Adipocyte (in vitro differentiated cells): ENCODE data around the gene ACTN1.
A peak's percentile ranks its signal among the peaks of the same experiment; 100 is the strongest.

Source experiments
- DNase-seq: peaks from one replicate; pipeline ENCODE4 v3.0.0-alpha.2; 2015; ENCODE audit warnings: low read depth
- H3K27me3 ChIP-seq: replicated peaks from 2 replicates; pipeline ENCODE4 v1.7.0; 2013; ENCODE audit warnings: mild to moderate bottlenecking, low read length, moderate library complexity; ENCODE audit not compliant: control insufficient read depth, insufficient read depth
- H3K36me3 ChIP-seq: 2 replicates; pipeline ENCODE4 v1.7.0; 2013; ENCODE audit warnings: low read length, mild to moderate bottlenecking, moderate library complexity; ENCODE audit not compliant: control insufficient read depth, insufficient read depth, severe bottlenecking
- H3K4me1 ChIP-seq: 2 replicates; pipeline ENCODE4 v1.7.0; 2013; ENCODE audit warnings: mild to moderate bottlenecking, low read length, moderate library complexity; ENCODE audit not compliant: control insufficient read depth, insufficient read depth
- H3K4me3 ChIP-seq: 2 replicates; pipeline ENCODE4 v1.7.0; 2013; ENCODE audit warnings: mild to moderate bottlenecking, low read length, moderate library complexity
- H3K9ac ChIP-seq: 2 replicates; pipeline ENCODE4 v1.7.0; 2013; ENCODE audit warnings: mild to moderate bottlenecking, low read length, moderate library complexity
- H3K9me3 ChIP-seq: 2 replicates; pipeline ENCODE4 v1.7.0; 2013; ENCODE audit warnings: mild to moderate bottlenecking, low read length, moderate library complexity; ENCODE audit not compliant: control insufficient read depth

The ACTN1 gene

DNA sequence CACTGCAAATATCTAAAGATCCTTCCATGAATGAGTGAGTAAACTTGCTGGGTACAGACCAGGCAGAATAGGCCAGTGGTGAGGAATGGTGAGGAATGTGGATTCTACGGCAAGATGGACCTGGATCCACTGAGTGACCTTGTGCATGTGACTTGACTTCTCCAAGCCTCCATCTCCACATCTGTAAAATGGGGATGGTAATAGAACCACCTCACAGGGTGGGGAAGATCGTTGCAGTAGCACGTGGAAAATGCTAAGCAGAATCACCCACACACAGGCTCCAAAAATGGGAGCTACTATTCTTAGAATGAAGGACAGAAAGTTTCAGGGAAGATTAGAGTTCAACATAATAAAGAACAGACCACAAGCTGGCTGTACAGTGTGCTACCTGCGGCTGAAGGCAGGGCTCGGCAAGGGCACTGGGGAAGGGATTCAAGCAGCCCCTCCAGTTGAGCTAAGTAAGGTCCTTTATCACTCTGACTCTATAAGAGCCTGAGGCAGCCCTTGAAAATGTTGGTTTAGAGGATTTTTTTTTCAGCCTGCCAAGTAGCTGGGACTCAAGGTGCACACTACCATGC is 47.5 kb downstream of the ACTN1 start:
- no peaks in the 10 kb centered on the region for H3K4me1 ChIP-seq
- no peak overlapping the region for H3K4me3 ChIP-seq
- H3K27me3 ChIP-seq, result no peaks in the 10 kb centered on the region
- no peak overlapping the region for H3K9ac ChIP-seq
- no peak for DNase-seq
- H3K9me3 ChIP-seq, result no peaks in the 10 kb centered on the region
- H3K36me3 ChIP-seq, result peaks cover 25% of the 10 kb centered on the region

DNA sequence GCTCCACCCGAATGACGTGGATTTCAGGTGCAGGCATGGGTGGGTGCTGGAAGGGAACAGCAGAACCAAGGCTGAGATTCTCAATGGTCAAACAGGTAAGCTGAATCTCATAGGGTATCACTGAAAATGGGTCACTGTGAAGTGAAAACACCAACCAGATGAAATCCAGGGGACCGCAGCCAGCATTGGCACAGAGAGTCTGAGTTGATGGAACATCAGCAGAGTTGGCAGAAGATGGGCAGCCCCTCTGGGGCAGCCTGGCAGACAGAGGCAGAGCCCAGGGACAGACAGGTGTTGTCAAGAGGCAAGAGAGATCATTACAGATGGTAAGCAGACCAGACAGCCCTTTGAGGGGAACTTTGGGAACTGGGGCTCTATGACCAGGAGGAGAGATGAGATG is 48.0 kb downstream of the ACTN1 start:
- H3K9me3 ChIP-seq, result peaks cover 2% of the 10 kb centered on the region
- H3K27me3 ChIP-seq, result no peaks in the 10 kb centered on the region
- H3K4me3 ChIP-seq, result no peak overlapping the region
- DNase-seq, result no peak
- peaks cover 21% of the 10 kb centered on the region for H3K36me3 ChIP-seq
- no peaks in the 10 kb centered on the region for H3K4me1 ChIP-seq
- no peak overlapping the region for H3K9ac ChIP-seq

DNA sequence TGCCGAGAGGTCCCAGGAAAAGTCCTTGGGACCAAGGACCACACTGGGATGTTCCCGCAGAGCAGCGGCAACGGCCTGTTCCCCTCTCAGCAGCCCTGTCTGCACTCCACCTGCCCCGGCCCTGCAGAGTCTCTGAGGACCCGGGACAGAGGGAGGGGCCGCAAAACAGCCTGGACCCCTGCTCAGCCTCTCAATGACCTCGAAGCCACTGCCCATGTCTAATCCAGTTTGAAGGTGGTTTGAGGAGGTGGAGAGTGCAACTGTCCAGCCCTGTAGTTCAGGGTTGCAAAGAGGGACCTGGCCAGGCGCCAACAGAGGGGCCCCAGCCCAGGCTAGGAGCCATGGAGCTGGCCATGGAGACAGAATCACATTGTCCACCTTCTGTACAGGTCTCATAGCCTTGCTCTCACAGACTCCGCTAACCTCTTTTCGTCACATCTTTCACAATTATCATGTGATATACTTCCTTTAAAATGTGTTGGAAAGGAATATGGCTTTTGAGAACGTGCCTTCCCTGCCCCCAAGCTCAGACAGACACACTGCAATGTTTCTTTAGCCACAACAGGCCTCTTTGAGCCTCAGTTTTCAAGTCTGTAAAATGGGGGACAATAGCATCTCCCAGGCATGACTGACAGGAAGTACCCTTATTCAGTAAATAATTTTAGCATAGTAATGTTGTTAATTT is 49.3 kb downstream of the ACTN1 start:
- Histone ChIP-seq H3K4me3 (no peak overlapping the region), H3K27me3 (no peaks in the 10 kb centered on the region), H3K9ac (no peak overlapping the region), H3K36me3 (peaks cover 31% of the 10 kb centered on the region), H3K9me3 (peaks cover 4% of the 10 kb centered on the region), H3K4me1 (peaks cover 3% of the 10 kb centered on the region)
- DNase-seq, result no peak

DNA sequence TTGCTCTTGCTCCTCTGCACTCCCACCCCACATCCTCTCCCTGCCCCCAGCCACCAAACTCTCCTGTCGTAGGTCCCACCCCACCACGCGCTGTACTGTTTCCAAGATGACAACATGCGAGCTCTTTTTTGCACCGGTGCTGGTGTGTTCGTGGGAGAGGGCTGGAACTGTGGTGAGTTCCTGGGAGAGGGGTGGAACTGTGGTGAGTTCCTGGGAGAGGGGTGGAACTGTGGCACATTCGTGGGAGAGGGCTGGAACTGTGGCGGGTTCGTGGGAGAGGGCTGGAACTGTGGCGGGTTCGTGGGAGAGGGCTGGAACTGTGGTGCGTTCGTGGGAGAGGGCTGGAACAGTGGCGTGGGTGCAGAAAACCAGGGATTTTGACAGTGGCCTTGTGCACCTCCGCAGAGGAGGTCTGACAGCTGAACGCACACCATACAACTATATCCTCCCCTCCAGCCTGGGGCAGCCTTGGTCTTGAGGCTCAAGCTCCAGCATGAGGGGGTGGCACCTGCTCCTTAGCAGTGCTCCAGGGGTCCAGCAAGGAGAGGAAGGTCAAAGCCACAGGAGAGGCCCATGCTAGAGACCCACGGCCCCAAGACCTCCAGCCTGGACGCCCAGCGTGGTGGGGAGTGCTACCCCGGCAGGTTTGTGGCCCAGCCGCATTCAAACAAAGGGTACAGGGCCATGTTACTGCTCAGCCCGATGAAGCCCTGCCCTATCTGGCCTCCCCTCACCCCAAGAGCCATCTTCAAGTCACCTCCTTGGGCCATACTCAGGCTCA is 50.1 kb downstream of the ACTN1 start:
- peaks cover 11% of the 10 kb centered on the region for H3K4me1 ChIP-seq
- peaks cover 39% of the 10 kb centered on the region for H3K36me3 ChIP-seq
- H3K27me3 ChIP-seq, result no peaks in the 10 kb centered on the region
- DNase-seq, result no peak
- H3K9me3 ChIP-seq, result peaks cover 4% of the 10 kb centered on the region
- H3K4me3 ChIP-seq, result no peak overlapping the region
- no peak overlapping the region for H3K9ac ChIP-seq

DNA sequence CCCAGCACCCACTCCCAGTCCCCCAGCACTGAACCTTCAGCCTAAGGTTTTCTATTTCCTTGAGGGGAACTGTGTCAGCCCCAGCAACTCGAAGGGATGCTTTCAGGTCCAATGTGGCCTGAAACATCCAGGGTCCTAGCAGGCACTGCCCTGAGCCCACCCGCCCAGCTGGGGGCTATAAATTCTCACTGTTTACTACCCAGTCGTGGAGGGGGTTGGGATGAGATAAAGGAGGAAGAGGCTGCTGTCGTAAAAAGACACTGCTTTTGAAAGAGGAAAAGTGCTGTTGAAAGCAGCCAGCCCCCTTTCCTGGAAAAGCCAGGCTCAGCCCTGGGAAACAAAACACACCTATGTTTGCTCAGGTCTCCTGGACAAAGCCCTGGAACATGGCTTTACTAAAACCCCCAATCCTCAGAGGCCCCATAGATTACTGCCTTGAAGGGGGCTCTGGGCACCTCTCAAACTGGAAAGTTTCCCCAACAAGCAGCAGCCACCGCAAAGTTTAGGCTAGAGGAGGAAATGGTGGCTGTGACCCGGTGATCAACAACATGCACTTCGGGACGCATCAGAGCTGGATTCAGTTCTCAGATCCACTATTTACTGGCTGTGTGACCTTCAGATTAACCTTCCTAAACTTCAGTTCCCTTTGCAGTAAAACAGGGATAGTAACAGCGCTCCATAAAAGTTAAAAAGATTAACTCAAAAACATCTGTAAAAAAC is 51.0 kb downstream of the ACTN1 start:
- H3K9me3 ChIP-seq, result peaks cover 4% of the 10 kb centered on the region
- peaks cover 17% of the 10 kb centered on the region for H3K4me1 ChIP-seq
- no peaks in the 10 kb centered on the region for H3K27me3 ChIP-seq
- DNase-seq, result no peak
- no peak overlapping the region for H3K4me3 ChIP-seq
- peaks cover 42% of the 10 kb centered on the region for H3K36me3 ChIP-seq
- no peak overlapping the region for H3K9ac ChIP-seq

DNA sequence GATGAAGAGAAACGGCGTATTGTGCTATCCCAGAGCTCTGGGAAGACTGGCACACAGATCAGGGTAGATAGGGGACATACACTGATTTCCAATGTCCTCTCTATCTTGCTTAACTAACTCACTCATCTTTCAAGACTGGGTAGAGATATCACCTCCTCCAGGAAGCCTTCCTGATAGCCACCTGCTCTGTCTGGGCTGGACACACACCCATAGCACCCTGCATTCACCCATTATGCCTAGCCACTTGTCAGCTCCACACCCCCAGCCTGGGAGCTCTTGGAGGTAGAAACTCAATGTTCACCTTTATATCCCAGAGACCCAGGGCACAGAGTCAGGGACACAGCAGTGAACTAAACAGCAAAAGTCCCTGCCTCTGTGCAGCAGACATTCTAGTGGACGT is 52.0 kb downstream of the ACTN1 start:
- DNase-seq, result no peak
- Histone ChIP-seq H3K4me1 (peaks cover 24% of the 10 kb centered on the region), H3K9me3 (peaks cover 4% of the 10 kb centered on the region), H3K4me3 (no peak overlapping the region), H3K27me3 (no peaks in the 10 kb centered on the region), H3K36me3 (peaks cover 52% of the 10 kb centered on the region), H3K9ac (no peak overlapping the region)

DNA sequence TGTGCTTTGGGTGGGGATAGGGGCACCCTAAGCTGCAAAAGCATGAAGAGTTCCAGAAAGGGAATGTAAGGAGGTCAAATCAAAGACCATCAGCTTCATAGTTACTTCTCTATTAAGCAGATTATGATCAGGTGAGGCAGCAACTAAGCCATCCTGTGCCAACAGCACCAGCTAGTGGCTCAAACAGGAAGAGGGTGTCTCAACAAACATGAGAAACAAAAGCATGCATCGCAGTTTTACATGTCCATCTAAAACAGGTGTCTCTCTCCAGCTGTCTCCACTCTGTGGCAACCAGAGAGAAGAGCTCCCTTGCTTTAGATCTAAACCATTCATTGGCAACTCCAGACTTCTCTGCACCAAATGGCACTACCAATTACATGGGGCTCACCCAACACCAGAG is 52.9 kb downstream of the ACTN1 start:
- no peak overlapping the region for H3K4me3 ChIP-seq
- H3K4me1 ChIP-seq, result peaks cover 24% of the 10 kb centered on the region
- no peaks in the 10 kb centered on the region for H3K27me3 ChIP-seq
- no peak for DNase-seq
- peaks cover 4% of the 10 kb centered on the region for H3K9me3 ChIP-seq
- peaks cover 55% of the 10 kb centered on the region for H3K36me3 ChIP-seq
- H3K9ac ChIP-seq, result no peak overlapping the region

DNA sequence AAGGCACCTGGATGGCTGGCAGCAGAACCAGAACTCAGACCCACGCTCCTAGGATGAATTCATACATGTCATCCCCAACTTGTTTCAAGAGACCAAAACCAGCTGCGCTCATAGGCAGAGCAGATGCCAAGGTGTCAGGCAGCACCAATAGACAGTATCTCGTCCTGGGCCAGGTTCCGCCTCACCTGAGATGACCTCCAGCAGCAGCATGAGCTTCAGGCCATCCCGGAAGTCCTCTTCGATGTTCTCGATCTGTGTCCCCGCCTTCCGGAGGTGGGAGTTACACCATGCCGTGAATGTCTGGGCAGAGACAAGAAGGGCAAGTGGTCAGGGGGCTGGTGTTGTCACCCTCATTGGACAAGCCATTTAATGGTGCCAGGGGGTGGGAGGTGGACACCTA is 53.7 kb downstream of the ACTN1 start:
- no peaks in the 10 kb centered on the region for H3K27me3 ChIP-seq
- peaks cover 24% of the 10 kb centered on the region for H3K4me1 ChIP-seq
- H3K9ac ChIP-seq, result no peak overlapping the region
- peaks cover 4% of the 10 kb centered on the region for H3K9me3 ChIP-seq
- H3K4me3 ChIP-seq, result no peak overlapping the region
- no peak for DNase-seq
- H3K36me3 ChIP-seq, result peaks cover 58% of the 10 kb centered on the region

DNA sequence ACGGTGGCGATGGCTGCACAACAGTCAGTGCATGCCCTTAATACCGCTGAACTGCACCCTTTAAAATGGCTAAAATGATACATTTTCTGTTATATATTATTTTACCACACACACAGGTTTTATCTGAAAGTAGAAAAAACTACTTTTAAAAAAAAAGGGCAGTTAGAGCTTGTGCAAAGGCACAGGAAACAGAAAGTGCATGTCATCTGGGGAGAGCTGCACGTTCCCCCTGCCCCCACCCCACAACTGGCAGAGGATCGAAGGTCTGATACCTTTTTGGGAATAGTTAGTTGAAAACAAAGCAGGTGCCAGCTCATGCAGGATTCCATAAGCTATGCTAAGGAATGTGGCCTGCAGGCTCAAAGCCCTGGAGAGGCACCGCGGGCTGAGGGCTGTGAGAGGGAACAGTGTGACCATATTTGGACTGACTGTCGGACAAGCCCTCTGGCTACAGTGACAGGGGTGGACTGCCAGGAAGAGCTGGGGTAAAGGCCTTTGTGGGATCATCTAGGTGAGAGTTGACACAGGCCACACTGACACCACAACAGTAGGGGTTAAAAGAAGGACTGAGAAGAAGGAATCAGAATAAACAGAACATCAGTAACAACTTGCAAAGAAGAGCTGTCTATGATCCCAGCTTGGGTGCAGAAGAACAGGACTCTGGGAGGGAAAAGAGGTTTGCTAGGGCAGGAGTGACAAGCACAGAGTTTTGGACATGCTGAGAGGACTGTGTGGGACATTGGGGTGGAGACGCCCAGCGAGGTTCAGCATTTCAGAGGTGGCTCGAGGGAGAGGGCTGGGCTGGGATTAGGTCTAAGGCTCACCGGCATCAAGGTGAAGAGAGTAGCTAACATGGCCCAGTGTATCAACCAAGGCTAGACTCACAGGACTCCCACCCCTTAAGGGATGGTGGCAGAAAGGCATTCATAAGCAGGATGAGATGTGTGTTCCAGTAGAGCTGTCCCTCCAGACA is 54.6 kb downstream of the ACTN1 start:
- DNase-seq, result peak; percentile 42
- H3K9me3 ChIP-seq, result peaks cover 4% of the 10 kb centered on the region
- H3K36me3 ChIP-seq, result peaks cover 67% of the 10 kb centered on the region
- peak overlapping the region; percentile 57 for H3K9ac ChIP-seq
- H3K4me3 ChIP-seq, result no peak overlapping the region
- H3K4me1 ChIP-seq, result peaks cover 24% of the 10 kb centered on the region
- no peaks in the 10 kb centered on the region for H3K27me3 ChIP-seq

DNA sequence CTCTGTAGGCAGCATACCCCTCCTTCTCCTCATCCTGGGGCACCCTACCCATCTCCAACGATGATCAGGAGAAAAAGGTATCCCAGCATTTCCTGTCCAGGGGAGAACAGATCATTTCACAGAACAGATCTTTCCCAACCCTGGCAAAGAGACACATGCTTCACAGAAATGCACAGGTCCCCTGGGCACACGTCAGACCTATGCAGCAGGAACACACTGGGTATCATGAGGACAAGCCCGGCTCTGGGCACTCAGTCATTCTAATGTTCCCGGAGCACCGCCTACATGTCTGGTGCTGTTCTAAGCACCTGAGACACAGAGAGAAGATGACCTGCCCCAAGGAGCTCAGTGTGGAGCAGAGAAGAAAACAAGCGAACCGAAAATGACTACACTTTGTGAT is 56.2 kb downstream of the ACTN1 start:
- H3K4me3 ChIP-seq, result no peak overlapping the region
- DNase-seq, result no peak
- H3K36me3 ChIP-seq, result peaks cover 78% of the 10 kb centered on the region
- H3K4me1 ChIP-seq, result peaks cover 24% of the 10 kb centered on the region
- peaks cover 4% of the 10 kb centered on the region for H3K9me3 ChIP-seq
- H3K9ac ChIP-seq, result peak overlapping the region; percentile 23
- H3K27me3 ChIP-seq, result no peaks in the 10 kb centered on the region
